Right atrium auricular region (tissue), 2 donors: ENCODE data around the gene CAMTA1. TPM values are rescaled to one million over a fixed set of nuclear protein-coding genes. Genes with fewer than 3 reads are reported as not detected.

Source experiments
- DNase-seq: peaks from one replicate; pipeline ENCODE4 v3.0.0-alpha.2; 2019; ENCODE audit warnings: low spot score
- H3K27ac ChIP-seq, 2 donors: fragments of 200-600 bp; sonication (generic); 1 replicate in 1 of 2; 2 replicates in 1 of 2; pipeline ENCODE4 v1.5.1; 2016 to 2019
- H3K27me3 ChIP-seq, 2 donors: fragments of 200-600 bp; sonication (generic); one replicate each; pipeline versions ENCODE4 v1.5.1 to v1.6.0; 2017 to 2019
- H3K36me3 ChIP-seq: fragments of 200-600 bp; sonication (generic); one replicate; pipeline ENCODE4 v1.5.1; 2016
- H3K4me1 ChIP-seq, 2 donors: fragments of 200-600 bp; sonication (generic); one replicate each; pipeline versions ENCODE4 v1.5.1 to v1.6.0; 2017 to 2019
- H3K4me3 ChIP-seq, 2 donors: fragments of 200-600 bp; sonication (generic); 1 replicate in 1 of 2; 2 replicates in 1 of 2; pipeline ENCODE4 v1.5.1; 2017 to 2019; ENCODE audit warnings: mild to moderate bottlenecking in 1 of 2, moderate library complexity in 1 of 2
- H3K9me3 ChIP-seq, 2 donors: fragments of 200-600 bp; sonication (generic); one replicate each; pipeline ENCODE4 v1.5.1; 2019
- total RNA-seq, 2 donors: library from RNA; depleted of rRNA; stranded (reverse); fragments of >200 nt; gene quantifications; one replicate each; pipeline ENCODE4 v1.1.0, GENCODE V29; 2016
- TF ChIP-seq, protein P1 (sequence below), 2 donors: fragments of 200-600 bp; sonication (generic); IDR thresholded peaks; one replicate each; pipeline ENCODE4 v1.5.1; 2019; ENCODE audit warnings: antibody characterized with exemption in 2 of 2

The CAMTA1 gene
- total RNA-seq, 2 donors from 2014 or later, result 132 to 190 TPM

DNA sequence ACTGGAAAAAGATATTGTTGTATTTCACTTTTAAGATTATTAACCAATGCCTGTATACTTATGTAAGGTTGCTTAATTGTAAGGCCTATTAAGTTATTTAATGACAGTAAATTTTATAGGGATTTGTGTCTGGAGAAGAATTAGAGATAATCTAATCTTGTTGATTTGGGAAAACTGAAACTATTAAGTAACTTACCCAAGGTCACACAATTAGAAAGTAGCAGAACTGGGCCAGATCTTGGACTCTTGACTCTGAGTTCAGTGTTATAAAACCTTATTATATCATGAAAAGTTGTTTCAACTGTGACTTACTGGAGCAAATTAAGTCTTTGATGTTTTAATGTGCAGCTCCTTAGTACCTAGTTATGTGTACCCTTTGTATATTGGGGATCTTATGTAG lies 38.5 kb downstream of the CAMTA1 start:
- Histone ChIP-seq H3K27ac (no peak overlapping the region), H3K4me1 (peaks cover 0 to 34% of the 10 kb centered on the region in 2 donors), H3K9me3 (no peaks in the 10 kb centered on the region), H3K4me3 (no peak overlapping the region), H3K27me3 (no peaks in the 10 kb centered on the region), H3K36me3 (no peaks in the 10 kb centered on the region)
- no peak for DNase-seq
- TF ChIP-seq, protein P1, sequence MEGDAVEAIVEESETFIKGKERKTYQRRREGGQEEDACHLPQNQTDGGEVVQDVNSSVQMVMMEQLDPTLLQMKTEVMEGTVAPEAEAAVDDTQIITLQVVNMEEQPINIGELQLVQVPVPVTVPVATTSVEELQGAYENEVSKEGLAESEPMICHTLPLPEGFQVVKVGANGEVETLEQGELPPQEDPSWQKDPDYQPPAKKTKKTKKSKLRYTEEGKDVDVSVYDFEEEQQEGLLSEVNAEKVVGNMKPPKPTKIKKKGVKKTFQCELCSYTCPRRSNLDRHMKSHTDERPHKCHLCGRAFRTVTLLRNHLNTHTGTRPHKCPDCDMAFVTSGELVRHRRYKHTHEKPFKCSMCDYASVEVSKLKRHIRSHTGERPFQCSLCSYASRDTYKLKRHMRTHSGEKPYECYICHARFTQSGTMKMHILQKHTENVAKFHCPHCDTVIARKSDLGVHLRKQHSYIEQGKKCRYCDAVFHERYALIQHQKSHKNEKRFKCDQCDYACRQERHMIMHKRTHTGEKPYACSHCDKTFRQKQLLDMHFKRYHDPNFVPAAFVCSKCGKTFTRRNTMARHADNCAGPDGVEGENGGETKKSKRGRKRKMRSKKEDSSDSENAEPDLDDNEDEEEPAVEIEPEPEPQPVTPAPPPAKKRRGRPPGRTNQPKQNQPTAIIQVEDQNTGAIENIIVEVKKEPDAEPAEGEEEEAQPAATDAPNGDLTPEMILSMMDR (IDR thresholded peaks at IDR 0.05), result no peak

DNA sequence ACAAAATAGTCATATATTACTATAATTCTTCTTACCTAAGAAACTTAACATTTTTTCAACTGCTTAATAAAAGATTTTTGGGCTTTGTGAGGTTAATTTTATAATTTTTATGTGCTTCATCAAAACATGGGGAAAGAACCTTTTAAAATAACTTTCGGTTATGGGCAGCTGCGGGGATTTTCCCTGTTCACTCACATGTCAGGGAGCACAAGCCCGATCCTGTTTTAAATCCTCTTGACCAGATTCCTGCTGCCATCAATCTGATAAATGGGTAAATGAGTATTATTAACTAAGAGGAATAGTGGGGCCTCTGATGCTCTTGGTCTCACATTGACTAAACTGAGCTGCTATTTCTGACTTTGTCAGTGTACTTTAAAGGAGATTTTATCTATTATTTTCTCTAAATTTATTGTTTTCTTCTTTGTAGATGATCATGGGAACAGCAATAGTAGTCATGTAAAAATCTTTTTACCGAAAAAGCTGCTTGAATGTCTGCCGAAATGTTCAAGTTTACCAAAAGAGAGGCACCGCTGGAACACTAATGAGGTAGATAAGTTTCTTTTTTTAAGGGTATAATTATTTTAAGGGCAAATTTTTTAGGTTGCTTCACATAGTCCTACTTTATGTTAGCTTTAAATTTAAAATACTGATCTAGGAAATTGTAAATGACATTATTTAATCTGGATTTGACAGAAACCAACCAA lies 39.6 kb downstream of the CAMTA1 start:
- no peak overlapping the region for H3K4me3 ChIP-seq
- no peaks in the 10 kb centered on the region for H3K27me3 ChIP-seq
- no peaks in the 10 kb centered on the region for H3K36me3 ChIP-seq
- peaks cover 0 to 28% of the 10 kb centered on the region in 2 donors for H3K4me1 ChIP-seq
- DNase-seq, result no peak
- TF ChIP-seq, protein P1 (IDR thresholded peaks at IDR 0.05), result no peak
- H3K27ac ChIP-seq, result no peak overlapping the region
- H3K9me3 ChIP-seq, result no peaks in the 10 kb centered on the region

DNA sequence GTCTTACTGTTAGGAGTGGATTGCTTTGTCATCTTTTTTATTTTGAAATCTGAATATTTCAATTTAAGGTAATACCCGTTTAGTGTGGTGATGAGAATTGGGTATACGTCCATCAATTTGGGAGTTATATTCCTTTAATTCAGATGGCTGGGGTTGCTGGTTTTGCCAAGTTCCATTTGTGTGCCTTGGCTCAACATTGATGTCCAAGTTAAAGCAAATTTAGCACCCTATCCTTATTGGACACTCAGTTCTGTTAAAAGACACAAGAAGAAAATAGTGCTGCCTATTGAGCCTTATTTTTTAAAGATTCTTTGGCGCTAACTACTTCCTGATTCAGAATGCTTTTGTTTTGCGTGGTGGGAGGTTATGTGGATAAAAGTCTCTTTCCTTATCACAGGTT lies 40.6 kb downstream of the CAMTA1 start:
- Histone ChIP-seq H3K27ac (no peak overlapping the region), H3K9me3 (no peaks in the 10 kb centered on the region), H3K4me3 (no peak overlapping the region), H3K27me3 (no peaks in the 10 kb centered on the region), H3K36me3 (no peaks in the 10 kb centered on the region), H3K4me1 (peaks cover 0 to 18% of the 10 kb centered on the region in 2 donors)
- DNase-seq, result no peak
- TF ChIP-seq, protein P1 (IDR thresholded peaks at IDR 0.05), result no peak

DNA sequence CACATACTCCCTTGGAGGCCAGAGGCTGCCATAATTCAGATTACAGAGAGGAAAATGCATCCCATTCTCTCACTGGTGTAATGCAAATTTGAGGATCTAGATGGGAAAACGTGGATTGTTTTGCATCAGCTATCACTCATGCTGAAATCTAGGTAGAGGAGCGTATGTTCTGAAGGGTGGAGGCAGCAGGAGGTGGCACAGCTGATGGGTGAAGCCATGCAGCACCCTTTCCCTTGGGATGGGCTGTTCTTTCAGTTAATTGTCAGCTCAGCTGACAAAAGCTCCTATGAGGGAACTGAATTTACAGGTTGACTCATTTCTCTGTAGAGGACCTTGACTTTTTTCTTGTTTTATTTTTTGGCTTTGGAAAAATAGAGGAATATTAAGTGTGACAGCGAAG lies 41.8 kb downstream of the CAMTA1 start:
- TF ChIP-seq, protein P1 (IDR thresholded peaks at IDR 0.05), result no peak
- H3K4me3 ChIP-seq, result no peak overlapping the region
- no peaks in the 10 kb centered on the region for H3K27me3 ChIP-seq
- peaks cover 0 to 10% of the 10 kb centered on the region in 2 donors for H3K4me1 ChIP-seq
- H3K9me3 ChIP-seq, result no peaks in the 10 kb centered on the region
- no peak for DNase-seq
- no peaks in the 10 kb centered on the region for H3K36me3 ChIP-seq
- H3K27ac ChIP-seq, result no peak overlapping the region

DNA sequence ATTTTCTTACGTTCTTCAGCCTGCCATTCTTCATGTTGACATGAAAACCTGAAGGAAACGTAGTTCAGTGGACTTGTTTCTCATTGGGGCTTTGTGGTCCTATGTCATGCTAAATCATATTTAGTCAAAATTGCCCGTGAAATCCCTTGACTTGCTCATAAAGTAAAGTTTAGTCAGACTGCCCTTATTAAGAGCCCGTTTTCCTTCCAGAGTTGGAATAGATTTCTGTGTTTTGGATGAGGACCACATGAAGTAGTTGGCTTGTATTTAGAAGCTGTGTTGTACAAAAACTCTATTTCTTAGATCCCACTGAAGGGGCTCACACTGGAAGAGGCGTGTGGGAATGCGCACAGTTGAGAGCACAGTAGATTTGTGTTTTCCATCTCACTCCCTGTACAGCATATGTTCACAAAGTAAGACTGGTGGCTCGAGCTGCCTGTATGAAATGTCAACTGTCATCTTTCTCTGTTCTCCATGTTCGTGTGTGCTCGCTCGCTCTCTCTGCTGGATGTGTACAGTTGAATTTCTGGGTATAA lies 42.4 kb downstream of the CAMTA1 start:
- no peak for DNase-seq
- H3K36me3 ChIP-seq, result no peaks in the 10 kb centered on the region
- H3K27ac ChIP-seq, result no peak overlapping the region
- no peak overlapping the region for H3K4me3 ChIP-seq
- no peaks in the 10 kb centered on the region for H3K9me3 ChIP-seq
- peaks cover 0 to 7% of the 10 kb centered on the region in 2 donors for H3K4me1 ChIP-seq
- H3K27me3 ChIP-seq, result no peaks in the 10 kb centered on the region
- TF ChIP-seq, protein P1 (IDR thresholded peaks at IDR 0.05), result no peak
